Lower lobe of right lung (tissue), 2 donors: ENCODE measurements around the gene MRTFB. TPM values are rescaled to one million over a fixed set of nuclear protein-coding genes. Genes with fewer than 3 reads are reported as not detected.

Experiments used
- ATAC-seq, 2 donors: fragments of 200-7000 bp; cut with Tn5 transposase; one replicate each; pipeline ENCODE4 v1.9.1; 2020 to 2022; ENCODE audit warnings: mild to moderate bottlenecking in 2 of 2, moderate library complexity in 2 of 2
- DNase-seq: peaks from one replicate; pipeline ENCODE4 v3.0.0-alpha.2; 2020
- H3K27ac ChIP-seq: fragments of 200-600 bp; one replicate; pipeline ENCODE4 v1.8.0; 2022
- H3K27me3 ChIP-seq: fragments of 200-600 bp; one replicate; pipeline ENCODE4 v1.8.0; 2022; ENCODE audit warnings: low read depth
- H3K36me3 ChIP-seq: fragments of 200-600 bp; one replicate; pipeline ENCODE4 v1.8.0; 2022; ENCODE audit warnings: mild to moderate bottlenecking
- H3K4me1 ChIP-seq: fragments of 200-600 bp; one replicate; pipeline ENCODE4 v1.8.0; 2022
- H3K4me3 ChIP-seq: fragments of 200-600 bp; one replicate; pipeline ENCODE4 v1.8.0; 2022; ENCODE audit warnings: mild to moderate bottlenecking
- H3K9me3 ChIP-seq: fragments of 200-600 bp; one replicate; pipeline ENCODE4 v1.8.0; 2022
- intact Hi-C: fragments of 100-400 bp; cut with DNase I; formaldehyde crosslinking; loops from one replicate; pipeline ENCODE4 v1.11.0; 2022
- total RNA-seq: library from RNA; stranded (reverse); fragmentation: NEBNext Ultra II Directional; extraction: Animal tissue kit (Norgen Biotek cat#: 25700); gene quantifications from one replicate; pipeline ENCODE4 v1.2.1, GENCODE V29; 2021
- TF ChIP-seq, protein P1 (sequence below): fragments of 200-600 bp; IDR thresholded peaks from one replicate; pipeline ENCODE4 v1.8.0; 2022; ENCODE audit warnings: antibody characterized with exemption, mild to moderate bottlenecking
- donor health status: DM: no; HTN: yes; CAD: no; lungs with severe emphysema.

The MRTFB gene
- total RNA-seq, 1 donor from 2014 or later: 50.8 TPM

DNA sequence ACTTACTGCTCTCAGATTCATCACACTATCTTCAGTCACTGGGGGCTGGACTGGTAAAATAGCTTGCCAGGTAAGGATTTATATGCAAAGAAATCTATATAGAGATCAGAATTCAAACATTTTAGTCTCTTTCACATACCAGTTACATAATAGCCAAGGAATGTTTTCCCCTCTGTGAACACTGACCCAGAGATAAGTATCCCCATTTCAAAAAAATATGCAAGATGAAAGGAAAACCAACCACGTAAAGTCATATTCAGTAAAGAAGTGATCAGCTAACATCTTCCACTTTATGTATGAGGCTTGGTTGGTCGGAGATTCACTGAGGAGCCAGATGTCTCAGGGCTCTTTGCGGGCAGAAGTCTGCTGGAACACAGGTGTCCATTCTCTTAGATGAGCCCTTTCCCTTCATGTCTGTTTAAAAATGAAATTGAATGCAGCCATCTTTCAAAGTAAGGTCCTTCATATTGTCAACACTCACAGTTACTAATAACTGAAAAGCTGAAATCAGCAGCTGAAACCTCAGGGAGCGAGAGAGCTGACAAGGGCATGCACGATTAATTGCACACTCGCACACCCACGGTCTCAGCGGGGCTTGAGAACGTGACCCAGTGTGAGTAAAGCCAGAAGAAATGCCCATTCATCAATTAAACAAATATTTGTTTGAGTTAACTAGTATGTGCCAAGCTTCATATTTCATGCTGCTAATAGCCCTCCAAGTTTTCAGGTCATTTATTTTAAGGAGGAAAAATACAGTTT, 161.2 kb downstream of the MRTFB start:
- no peak for ATAC-seq
- H3K36me3 ChIP-seq: peaks cover 33% of the 10 kb centered on the region
- H3K27me3 ChIP-seq: no peaks in the 10 kb centered on the region
- DNase-seq: no peak
- TF ChIP-seq, protein P1, sequence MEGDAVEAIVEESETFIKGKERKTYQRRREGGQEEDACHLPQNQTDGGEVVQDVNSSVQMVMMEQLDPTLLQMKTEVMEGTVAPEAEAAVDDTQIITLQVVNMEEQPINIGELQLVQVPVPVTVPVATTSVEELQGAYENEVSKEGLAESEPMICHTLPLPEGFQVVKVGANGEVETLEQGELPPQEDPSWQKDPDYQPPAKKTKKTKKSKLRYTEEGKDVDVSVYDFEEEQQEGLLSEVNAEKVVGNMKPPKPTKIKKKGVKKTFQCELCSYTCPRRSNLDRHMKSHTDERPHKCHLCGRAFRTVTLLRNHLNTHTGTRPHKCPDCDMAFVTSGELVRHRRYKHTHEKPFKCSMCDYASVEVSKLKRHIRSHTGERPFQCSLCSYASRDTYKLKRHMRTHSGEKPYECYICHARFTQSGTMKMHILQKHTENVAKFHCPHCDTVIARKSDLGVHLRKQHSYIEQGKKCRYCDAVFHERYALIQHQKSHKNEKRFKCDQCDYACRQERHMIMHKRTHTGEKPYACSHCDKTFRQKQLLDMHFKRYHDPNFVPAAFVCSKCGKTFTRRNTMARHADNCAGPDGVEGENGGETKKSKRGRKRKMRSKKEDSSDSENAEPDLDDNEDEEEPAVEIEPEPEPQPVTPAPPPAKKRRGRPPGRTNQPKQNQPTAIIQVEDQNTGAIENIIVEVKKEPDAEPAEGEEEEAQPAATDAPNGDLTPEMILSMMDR: no peak
- H3K27ac ChIP-seq: no peak overlapping the region
- no peak overlapping the region for H3K4me3 ChIP-seq
- H3K9me3 ChIP-seq: no peaks in the 10 kb centered on the region
- intact Hi-C loops: no loop called here
- peaks cover 11% of the 10 kb centered on the region for H3K4me1 ChIP-seq

DNA sequence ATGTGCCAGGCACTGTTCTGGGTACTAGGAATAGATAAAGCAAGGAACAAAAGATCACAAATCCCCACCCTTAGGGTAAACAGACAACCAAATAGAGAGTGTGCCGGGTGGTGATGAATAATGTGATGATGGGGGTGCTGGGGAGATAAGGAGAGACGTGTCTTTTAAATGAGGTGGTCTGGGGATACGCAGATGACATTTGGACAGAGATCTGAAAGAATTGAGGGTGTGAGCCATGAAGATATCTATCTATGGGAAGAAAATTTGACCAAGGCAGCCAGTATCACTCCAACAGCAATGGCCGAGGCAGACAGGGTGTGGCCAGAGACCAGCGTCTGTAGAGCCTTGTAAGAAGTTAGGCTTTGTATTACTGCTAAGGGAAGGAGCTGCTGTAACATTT, 165.3 kb downstream of the MRTFB start:
- ATAC-seq (no peak), DNase-seq (no peak)
- no peaks in the 10 kb centered on the region for H3K27me3 ChIP-seq
- H3K4me1 ChIP-seq: peaks cover 11% of the 10 kb centered on the region
- H3K36me3 ChIP-seq: peaks cover 73% of the 10 kb centered on the region
- intact Hi-C loops: no loop called here
- TF ChIP-seq, protein P1: no peak
- H3K4me3 ChIP-seq: no peak overlapping the region
- no peaks in the 10 kb centered on the region for H3K9me3 ChIP-seq
- no peak overlapping the region for H3K27ac ChIP-seq

- no peak for DNase-seq
- TF ChIP-seq, protein P1: no peak
- Histone ChIP-seq H3K9me3 (no peaks in the 10 kb centered on the region), H3K27me3 (no peaks in the 10 kb centered on the region), H3K27ac (no peak overlapping the region), H3K4me1 (no peaks in the 10 kb centered on the region), H3K4me3 (no peak overlapping the region), H3K36me3 (peaks cover 89% of the 10 kb centered on the region)
- no peak for ATAC-seq
- intact Hi-C loops: no loop called here
Observed at GRCh38 chr16:14238756-14239155, 167.6 kb downstream of the MRTFB start.

DNA sequence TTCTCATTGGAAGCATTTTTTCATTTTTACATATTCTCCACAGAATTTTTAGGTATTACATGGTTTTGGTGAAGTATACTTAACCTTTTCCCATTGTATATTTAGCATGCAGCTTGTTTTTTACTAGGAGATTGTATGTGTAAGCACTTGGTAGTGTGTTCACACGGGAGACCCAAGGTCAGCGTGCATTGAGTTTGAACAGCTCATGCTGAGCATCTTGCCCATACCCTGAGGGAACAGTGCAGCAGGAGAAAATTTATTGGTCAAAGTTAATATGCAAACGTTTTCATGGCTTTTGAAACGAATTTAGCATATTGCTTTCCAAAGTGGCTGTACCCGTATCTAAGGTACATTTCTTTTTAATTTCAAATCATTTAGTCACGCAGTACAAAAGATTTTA, 168.7 kb downstream of the MRTFB start:
- H3K36me3 ChIP-seq: peaks cover 87% of the 10 kb centered on the region
- TF ChIP-seq, protein P1: no peak
- H3K27me3 ChIP-seq: no peaks in the 10 kb centered on the region
- no peak for ATAC-seq
- H3K4me1 ChIP-seq: no peaks in the 10 kb centered on the region
- no peaks in the 10 kb centered on the region for H3K9me3 ChIP-seq
- intact Hi-C loops: no loop called here
- DNase-seq: no peak
- H3K27ac ChIP-seq: no peak overlapping the region
- H3K4me3 ChIP-seq: no peak overlapping the region

DNA sequence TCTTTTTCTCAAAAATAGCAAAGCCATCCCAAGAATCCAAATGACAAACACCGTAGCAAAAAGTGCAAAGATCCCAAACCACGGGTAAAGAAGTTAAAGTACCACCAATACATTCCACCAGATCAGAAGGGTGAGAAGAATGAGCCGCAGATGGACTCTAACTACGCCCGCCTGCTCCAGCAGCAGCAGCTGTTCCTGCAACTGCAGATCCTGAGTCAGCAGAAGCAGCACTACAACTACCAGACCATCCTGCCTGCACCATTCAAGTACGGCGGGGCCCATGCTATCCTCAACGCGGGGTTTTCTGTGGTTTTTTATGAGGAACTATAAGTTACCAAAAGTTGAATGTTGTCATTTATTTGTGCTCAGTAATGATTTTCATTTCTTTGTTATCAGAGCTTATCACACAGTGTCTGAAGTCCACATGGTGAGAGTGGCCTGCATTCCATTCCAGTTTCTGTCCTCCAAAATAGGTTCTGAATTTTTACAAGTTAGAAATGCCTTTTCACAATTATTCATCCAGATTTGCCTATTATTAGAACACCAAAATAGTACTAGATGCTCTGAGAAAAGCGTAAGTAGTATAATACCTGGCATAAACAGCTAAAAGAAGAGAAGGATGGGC, 169.2 kb downstream of the MRTFB start:
- Histone ChIP-seq H3K4me1 (no peaks in the 10 kb centered on the region), H3K4me3 (no peak overlapping the region), H3K27ac (no peak overlapping the region), H3K27me3 (no peaks in the 10 kb centered on the region), H3K9me3 (no peaks in the 10 kb centered on the region), H3K36me3 (peaks cover 87% of the 10 kb centered on the region)
- intact Hi-C loops: no loop called here
- DNase-seq: no peak
- TF ChIP-seq, protein P1: no peak
- ATAC-seq: peak; percentile 50 to 59
